Transverse colon (tissue), 4 donors: ENCODE data around the gene PLCE1. TPM values are rescaled to one million over a fixed set of nuclear protein-coding genes. Genes with fewer than 3 reads are reported as not detected.
A peak's percentile ranks its signal among the peaks of the same experiment; 100 is the strongest.

Source experiments
- DNase-seq: peaks from one replicate; pipeline ENCODE4 v3.0.0-alpha.2; 2019
- H3K27ac ChIP-seq, 4 donors: fragments of 200-600 bp; sonication (generic); 2 replicates each; pipeline ENCODE4 v1.5.1; 2016 to 2018; ENCODE audit warnings: inconsistent platforms in 4 of 4
- H3K27me3 ChIP-seq: fragments of 200-600 bp; sonication (generic); 2 replicates; pipeline ENCODE4 v1.5.1; 2017; ENCODE audit warnings: inconsistent platforms
- H3K36me3 ChIP-seq, 4 donors: fragments of 200-600 bp; sonication (generic); 2 replicates each; pipeline ENCODE4 v1.5.1; 2017 to 2019; ENCODE audit warnings: inconsistent platforms in 4 of 4
- H3K4me1 ChIP-seq, 4 donors: fragments of 200-600 bp; sonication (generic); 2 replicates each; pipeline ENCODE4 v1.5.1; 2017 to 2020; ENCODE audit warnings: inconsistent platforms in 4 of 4
- H3K4me3 ChIP-seq, 4 donors: fragments of 200-600 bp; sonication (generic); 1 replicate in 1 of 4; 2 replicates in 3 of 4; pipeline versions ENCODE4 v1.5.1 to v1.6.1; 2017 to 2019; ENCODE audit warnings: inconsistent platforms in 4 of 4
- H3K9me3 ChIP-seq, 2 donors: fragments of 200-600 bp; sonication (generic); 2 replicates each; pipeline ENCODE4 v1.5.1; 2017 to 2019; ENCODE audit warnings: inconsistent platforms in 2 of 2
- EP300 ChIP-seq: sonication (generic); formaldehyde crosslinking; IDR thresholded peaks from one replicate; pipeline ENCODE4 v1.6.1; 2017; ENCODE audit warnings: antibody characterized with exemption, low read depth
- POLR2A ChIP-seq: fragments of 450-650 bp; IDR thresholded peaks from one replicate; pipeline ENCODE4 v1.6.1; 2016; ENCODE audit warnings: antibody characterized with exemption, mild to moderate bottlenecking, moderate library complexity
- POLR2AphosphoS5 ChIP-seq, 3 donors: sonication (generic); formaldehyde crosslinking; IDR thresholded peaks; one replicate each; pipeline ENCODE4 v1.6.1; 2016; ENCODE audit warnings: antibody characterized with exemption in 3 of 3
- whole genome bisulfite sequencing, 2 donors: methylation state at CpG; one replicate each; pipeline ENCODE4 v1.1.5; 2018; ENCODE audit warnings: low coverage in 1 of 2; 5-methylcytosine and 5-hydroxymethylcytosine counted together
- in situ Hi-C, 4 donors: fragments of 200-750 bp; cut with MboI; loops; one replicate each; pipeline versions ENCODE4 v1.15.0 to v1.15.1; 2017; ENCODE audit warnings: low sequenced_read_pairs in 3 of 4, low pct_ligation_motif_present in 1 of 4, low pct_unique_long_range_greater_than_20kb in 1 of 4
- intact Hi-C: fragments of 100-400 bp; cut with DNase I; formaldehyde crosslinking; loops from one replicate; pipeline ENCODE4 v1.15.1; 2023; ENCODE audit warnings: low total_unique reads
- total RNA-seq, 4 donors: library from RNA; depleted of rRNA; stranded (reverse); fragments of >200 nt; gene quantifications; one replicate each; pipeline ENCODE4 v1.1.0, GENCODE V29; 2016
- TF ChIP-seq, protein P1 (sequence below), 5 experiments: fragments of 200-600 bp in 3 of 5; fragments of 450-650 bp in 2 of 5; sonication (generic) in 3 of 5; IDR thresholded peaks; 1 replicate in 2 of 5; 2 replicates in 3 of 5; pipeline ENCODE4 v1.5.1; 2016 to 2017; ENCODE audit warnings: antibody characterized with exemption in 5 of 5, inconsistent platforms in 3 of 5, mild to moderate bottlenecking in 2 of 5, moderate library complexity in 1 of 5

The PLCE1 gene
- total RNA-seq: 100 to 1,000 TPM in 1 of 4 donors, 10 to 100 TPM in 3; 67.9 to 100 (median 90.8) TPM

DNA sequence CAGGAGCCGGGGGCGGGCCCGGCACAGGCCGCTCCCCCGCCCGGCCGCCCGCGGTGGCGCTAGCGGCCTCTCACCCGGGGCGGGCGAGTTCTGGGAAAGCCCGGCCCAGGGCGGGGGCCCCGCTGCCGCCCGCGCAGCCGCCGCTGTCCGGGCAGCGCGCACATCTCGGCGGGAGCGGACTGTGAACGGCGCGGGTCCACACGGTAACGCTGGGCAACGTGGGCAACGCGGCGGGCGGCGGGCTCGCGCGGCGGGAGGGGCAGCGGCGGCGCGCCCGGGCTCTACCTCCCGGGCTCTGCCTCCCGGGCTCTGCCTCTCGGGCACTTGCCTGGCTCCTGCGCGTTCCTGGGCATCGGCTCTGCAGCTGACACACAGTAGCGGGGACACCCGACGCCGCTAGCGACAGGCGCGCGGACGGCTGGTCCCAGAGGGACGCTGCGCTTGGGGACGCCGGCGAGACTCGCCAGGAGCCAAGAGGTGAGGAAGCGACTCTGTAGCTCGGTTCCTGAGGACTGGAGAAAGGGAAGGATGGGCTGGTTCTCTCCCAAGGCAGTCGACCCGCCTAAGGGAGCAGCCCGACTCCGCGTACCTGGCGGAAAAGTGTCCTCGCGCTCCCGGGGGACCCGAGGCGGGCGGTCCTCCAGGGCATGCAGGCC, at the start of gene PLCE1:
TSS of gene PLCE1 (plus strand) at position 150 of the 656 bp plus-strand sequence. CDS start 37,116 bp downstream, outside the sequence.
- intact Hi-C loops: no loop called here
- H3K27ac ChIP-seq: peak within 1 kb of the TSS; percentile 81 to 87 (median 84)
- WGBS, 2 donors: 3% methylated on average over 39 of the region's 83 CpGs; no CpG with 5 or more reads in 1 of the 2 donors

DNA sequence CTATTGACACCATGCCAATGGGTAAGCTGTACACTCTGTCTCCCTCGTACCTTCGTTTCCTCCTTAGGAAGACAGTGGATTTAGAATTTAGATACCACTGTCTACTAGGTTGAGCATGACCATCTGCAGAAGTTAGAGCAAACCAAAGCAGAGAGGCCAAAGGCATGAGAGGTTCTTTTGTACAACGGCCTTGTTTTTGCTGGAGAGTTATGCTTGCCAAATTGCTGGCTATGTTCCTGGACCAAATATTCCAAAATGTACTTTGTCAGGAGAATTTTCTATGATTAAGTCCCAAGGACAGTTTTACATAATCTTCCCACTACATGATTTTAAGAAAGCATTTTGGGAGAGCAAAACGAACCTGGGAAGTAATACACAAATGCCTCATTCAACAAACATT, 47.9 kb upstream of the PLCE1 start:
- intact Hi-C loops (no loop called here), in situ Hi-C loops (no loop called here)
- no peak for DNase-seq
- H3K4me1 ChIP-seq: no peaks in the 10 kb centered on the region
- no peaks in the 10 kb centered on the region for H3K36me3 ChIP-seq
- H3K27me3 ChIP-seq: no peaks in the 10 kb centered on the region
- TF ChIP-seq POLR2A: no peak
- TF ChIP-seq, protein P1, sequence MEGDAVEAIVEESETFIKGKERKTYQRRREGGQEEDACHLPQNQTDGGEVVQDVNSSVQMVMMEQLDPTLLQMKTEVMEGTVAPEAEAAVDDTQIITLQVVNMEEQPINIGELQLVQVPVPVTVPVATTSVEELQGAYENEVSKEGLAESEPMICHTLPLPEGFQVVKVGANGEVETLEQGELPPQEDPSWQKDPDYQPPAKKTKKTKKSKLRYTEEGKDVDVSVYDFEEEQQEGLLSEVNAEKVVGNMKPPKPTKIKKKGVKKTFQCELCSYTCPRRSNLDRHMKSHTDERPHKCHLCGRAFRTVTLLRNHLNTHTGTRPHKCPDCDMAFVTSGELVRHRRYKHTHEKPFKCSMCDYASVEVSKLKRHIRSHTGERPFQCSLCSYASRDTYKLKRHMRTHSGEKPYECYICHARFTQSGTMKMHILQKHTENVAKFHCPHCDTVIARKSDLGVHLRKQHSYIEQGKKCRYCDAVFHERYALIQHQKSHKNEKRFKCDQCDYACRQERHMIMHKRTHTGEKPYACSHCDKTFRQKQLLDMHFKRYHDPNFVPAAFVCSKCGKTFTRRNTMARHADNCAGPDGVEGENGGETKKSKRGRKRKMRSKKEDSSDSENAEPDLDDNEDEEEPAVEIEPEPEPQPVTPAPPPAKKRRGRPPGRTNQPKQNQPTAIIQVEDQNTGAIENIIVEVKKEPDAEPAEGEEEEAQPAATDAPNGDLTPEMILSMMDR (IDR thresholded peaks at IDR 0.05): no peak
- TF ChIP-seq POLR2AphosphoS5 (IDR thresholded peaks at IDR 0.05): no peak
- TF ChIP-seq EP300: no peak
- no peaks in the 10 kb centered on the region for H3K9me3 ChIP-seq
- no peak overlapping the region for H3K27ac ChIP-seq
- 62 to 89% methylated on average over 2 to 4 of the region's 4 CpGs for WGBS, 2 donors
- H3K4me3 ChIP-seq: no peak overlapping the region

More for the DNA sequence above, at the start of gene PLCE1:
- Histone ChIP-seq H3K4me1 (peaks cover 5 to 44% (median 19%) of the 10 kb centered on the region in 4 donors), H3K27me3 (peaks cover 14% of the 10 kb centered on the region), H3K9me3 (no peaks in the 10 kb centered on the region), H3K4me3 (peak within 1 kb of the TSS; percentile 64 to 86 (median 70)), H3K36me3 (no peaks in the 10 kb centered on the region)
- in situ Hi-C loops: no loop called here
- peak; percentile 73 for DNase-seq
- no peak for TF ChIP-seq EP300
- TF ChIP-seq POLR2A: peak; percentile 50
- peak in 2 of 3 donors; percentile 40 to 64 for TF ChIP-seq POLR2AphosphoS5 (IDR thresholded peaks at IDR 0.05)
- TF ChIP-seq, protein P1 (IDR thresholded peaks at IDR 0.05): no peak

DNA sequence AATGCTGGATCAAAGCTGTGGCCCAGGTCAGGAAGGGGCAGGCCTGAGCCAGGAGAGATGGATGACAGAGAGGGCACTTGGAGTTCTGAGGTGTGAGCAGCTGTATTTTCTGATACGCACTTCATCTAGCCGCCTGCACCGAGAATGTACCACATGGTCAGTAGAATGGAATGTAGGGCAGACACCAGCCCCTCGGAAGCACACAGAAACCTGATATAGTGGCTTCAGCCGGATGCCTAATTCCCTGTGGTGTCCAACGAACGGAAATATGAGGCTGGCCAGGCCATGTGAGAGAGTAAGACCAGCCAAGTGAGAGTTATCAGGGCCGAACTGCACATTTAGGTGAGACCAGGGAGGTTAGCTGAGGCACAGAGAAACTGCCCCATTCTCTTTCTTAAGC, 46.7 kb upstream of the PLCE1 start:
- no peak for TF ChIP-seq EP300
- TF ChIP-seq POLR2AphosphoS5 (IDR thresholded peaks at IDR 0.05): no peak
- in situ Hi-C loops: no loop called here
- Histone ChIP-seq H3K9me3 (no peaks in the 10 kb centered on the region), H3K4me1 (no peaks in the 10 kb centered on the region), H3K27ac (no peak overlapping the region), H3K36me3 (no peaks in the 10 kb centered on the region), H3K4me3 (no peak overlapping the region), H3K27me3 (no peaks in the 10 kb centered on the region)
- 85 to 97% methylated on average over 5 to 8 of the region's 8 CpGs for WGBS, 2 donors
- intact Hi-C loops: no loop called here
- no peak for DNase-seq

DNA sequence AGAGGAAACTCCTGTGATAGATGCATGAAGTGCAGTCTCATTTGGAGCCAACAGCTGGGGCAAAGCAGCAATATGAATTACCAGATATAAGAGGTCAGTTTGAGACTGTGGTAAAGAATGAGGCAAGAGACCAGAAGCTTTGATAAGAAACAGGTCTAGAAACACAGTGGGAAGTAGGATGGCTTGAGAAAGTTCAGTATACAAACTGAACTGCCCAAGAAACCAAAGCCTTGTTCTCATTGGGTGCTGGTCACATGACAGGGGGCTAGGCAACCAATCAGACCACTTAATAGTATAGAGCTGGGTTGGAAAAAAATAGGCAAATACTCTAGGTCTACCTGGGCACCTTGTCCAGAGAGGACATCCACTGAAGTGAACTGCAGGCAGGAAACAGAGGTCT, 46.2 kb upstream of the PLCE1 start:
- Histone ChIP-seq H3K36me3 (no peaks in the 10 kb centered on the region), H3K27ac (no peak overlapping the region), H3K4me1 (no peaks in the 10 kb centered on the region), H3K27me3 (no peaks in the 10 kb centered on the region), H3K4me3 (no peak overlapping the region), H3K9me3 (no peaks in the 10 kb centered on the region)
- intact Hi-C loops (no loop called here), in situ Hi-C loops (no loop called here)
- DNase-seq: no peak
- TF ChIP-seq EP300: no peak
- no peak for TF ChIP-seq POLR2AphosphoS5 (IDR thresholded peaks at IDR 0.05)
- TF ChIP-seq POLR2A: no peak
- TF ChIP-seq, protein P1 (IDR thresholded peaks at IDR 0.05): no peak
